GM21717 (cell line): ENCODE measurements around the gene ERP27.

Experiments
- ATAC-seq: cut with Tn5 transposase; IDR thresholded peaks from one replicate; pipeline ENCODE4 v1.9.1; 2021; ENCODE audit warnings: mild to moderate bottlenecking, moderate library complexity; ENCODE audit not compliant: unreplicated experiment

ERP27 gene

GRCh38 chr12:14904854-14905253, 33.5 kb downstream of the ERP27 start:
- ATAC-seq = no peak

- ATAC-seq = no peak
These were observed 34.8 kb downstream of the ERP27 start for GRCh38 chr12:14903386-14904098.

GRCh38 chr12:14902465-14902864, 35.9 kb downstream of the ERP27 start:
- no peak for ATAC-seq

GRCh38 chr12:14901228-14901562, 37.1 kb downstream of the ERP27 start:
- no peak for ATAC-seq

GRCh38 chr12:14900521-14901227, 37.7 kb downstream of the ERP27 start:
- no peak for ATAC-seq

GRCh38 chr12:14896521-14897169, 41.7 kb downstream of the ERP27 start:
- no peak for ATAC-seq

- ATAC-seq = no peak
These were observed 44.7 kb downstream of the ERP27 start for GRCh38 chr12:14893506-14894250.

GRCh38 chr12:14892726-14893505, 45.4 kb downstream of the ERP27 start:
- ATAC-seq = no peak

- ATAC-seq = no peak
These were observed 47.6 kb downstream of the ERP27 start for GRCh38 chr12:14890701-14891100.

GRCh38 chr12:14886271-14886670, 52.1 kb downstream of the ERP27 start:
- ATAC-seq = no peak

- ATAC-seq = no peak
These were observed 52.6 kb downstream of the ERP27 start, which contains the start of gene MGP for GRCh38 chr12:14885718-14886221. Gene MGP, minus strand, starts transcription at chr12:14885854. Its CDS starts 63 bp downstream, at chr12:14885791.

GRCh38 chr12:14884458-14884878, 53.9 kb downstream of the ERP27 start:
- ATAC-seq = peak; percentile 96

GRCh38 chr12:14883686-14884085, 54.7 kb downstream of the ERP27 start:
- no peak for ATAC-seq

- ATAC-seq = no peak
These were observed 57.4 kb downstream of the ERP27 start for GRCh38 chr12:14880890-14881453.

- ATAC-seq = no peak
These were observed 59.0 kb downstream of the ERP27 start for GRCh38 chr12:14879222-14879933.

GRCh38 chr12:14878488-14878887, 59.8 kb downstream of the ERP27 start:
- no peak for ATAC-seq

GRCh38 chr12:14876833-14877232, 61.5 kb downstream of the ERP27 start:
- no peak for ATAC-seq

- no peak for ATAC-seq
These were observed 63.5 kb downstream of the ERP27 start for GRCh38 chr12:14874882-14875281.

GRCh38 chr12:14873440-14874185, 64.7 kb downstream of the ERP27 start:
- no peak for ATAC-seq
